NT2/D1 (cell line): Measurements from ENCODE around the gene MARK3.

Experiments
- SUZ12 ChIP-seq: IDR thresholded peaks from 2 replicates; pipeline ENCODE4 v1.6.1; 2011; ENCODE audit not compliant: insufficient read length, insufficient read depth; ENCODE audit errors: extremely low read depth
- YY1 ChIP-seq: IDR thresholded peaks from 2 replicates; pipeline ENCODE4 v1.6.1; 2011; ENCODE audit not compliant: insufficient read length, insufficient read depth

GRCh38 chr14:103366741-103367140 lies 18.5 kb upstream of the MARK3 start:
- no peak for TF ChIP-seq YY1
- no peak for TF ChIP-seq SUZ12
